Endothelial cell of umbilical vein (primary cell): ENCODE data around the gene ARHGAP15. TPM values are rescaled to one million over a fixed set of nuclear protein-coding genes. Genes with fewer than 3 reads are reported as not detected.

Source experiments
- BruUV-seq: library from RNA; stranded (reverse); fragments of 400-500 nt; replicated peaks from 2 replicates; lab custom pipeline; 2021; lab: Mats Ljungman, UMichigan
- CTCF ChIA-PET: fragments of 300-600, 350-600 bp; sonication (Branson Sonifier 250); formaldehyde crosslinking; loops from one replicate; lab custom pipeline; 2021; ENCODE audit warnings: antibody characterized with exemption, inconsistent platforms; lab: Charles Lee
- POLR2A ChIA-PET: fragments of 300-600, 350-600 bp; sonication (Branson Sonifier 250); formaldehyde crosslinking; loops from one replicate; lab custom pipeline; 2021; ENCODE audit warnings: antibody characterized with exemption, inconsistent platforms; lab: Charles Lee
- DNase-seq: peaks from one replicate; pipeline ENCODE4 v3.0.0-alpha.2; 2011; ENCODE audit warnings: low read depth, low spot score
- FAIRE-seq: peaks from 2 replicates; lab custom pipeline; 2011; peaks lifted over from hg19 to GRCh38; lab: Jason Lieb, UNC
- H2AFZ ChIP-seq: 2 replicates; pipeline ENCODE4 v1.6.0; 2012; ENCODE audit warnings: low read depth, low read length, control low read depth, inconsistent platforms
- H3K27ac ChIP-seq: 2 replicates; pipeline ENCODE4 v1.5.1; 2011; ENCODE audit warnings: low read depth, mild to moderate bottlenecking, control low read depth, low read length, moderate library complexity; ENCODE audit not compliant: insufficient read depth
- H3K27me3 ChIP-seq, 2 experiments: 2 replicates each; pipeline versions ENCODE4 v1.6.0 to v1.6.1; 2011; ENCODE audit warnings: low read length in 2 of 2, mixed read lengths in 1 of 2; ENCODE audit not compliant: control insufficient read depth in 2 of 2, insufficient read depth in 2 of 2
- H3K36me3 ChIP-seq, 2 experiments: 2 replicates in 1 of 2; 3 replicates in 1 of 2; pipeline ENCODE4 v1.5.1; 2011; ENCODE audit warnings: low read length in 2 of 2, mild to moderate bottlenecking in 1 of 2, moderate library complexity in 1 of 2; ENCODE audit not compliant: control insufficient read depth in 2 of 2, insufficient read depth in 2 of 2; ENCODE audit errors: extremely low read depth in 1 of 2
- H3K4me1 ChIP-seq: 3 replicates; pipeline ENCODE4 v1.5.1; 2011; ENCODE audit warnings: mild to moderate bottlenecking, low read length; ENCODE audit not compliant: control insufficient read depth, insufficient read depth; ENCODE audit errors: extremely low read depth
- H3K4me2 ChIP-seq: 2 replicates; pipeline ENCODE4 v1.6.1; 2011; ENCODE audit warnings: low read length, control low read depth, mixed read lengths; ENCODE audit not compliant: insufficient read depth
- H3K4me3 ChIP-seq, 3 experiments: fragments of 200-600 bp in 1 of 3; sonication (generic), shearing (Covaris generic) in 1 of 3; replicated peaks in 1 of 3; 2 replicates each; pipeline ENCODE4 v1.5.1; 2011 to 2016; ENCODE audit warnings: control low read depth in 3 of 3, low read length in 3 of 3, mild to moderate bottlenecking in 2 of 3, inconsistent platforms in 1 of 3, low read depth in 1 of 3, moderate library complexity in 1 of 3; ENCODE audit not compliant: insufficient read depth in 1 of 3
- H3K79me2 ChIP-seq: 2 replicates; pipeline ENCODE4 v1.6.0; 2012; ENCODE audit warnings: low read length, inconsistent platforms; ENCODE audit not compliant: control insufficient read depth, insufficient read depth
- H3K9ac ChIP-seq: replicated peaks from 2 replicates; pipeline ENCODE3; 2011; ENCODE audit warnings: low read length, control low read depth; ENCODE audit not compliant: insufficient read depth; ENCODE audit errors: extremely low read depth
- H3K9me1 ChIP-seq: replicated peaks from 3 replicates; pipeline ENCODE4 v1.6.0; 2011; ENCODE audit warnings: mild to moderate bottlenecking, low read length; ENCODE audit not compliant: control insufficient read depth, insufficient read depth; ENCODE audit errors: extremely low read depth
- H3K9me3 ChIP-seq: replicated peaks from 2 replicates; pipeline ENCODE4 v1.5.1; 2012; ENCODE audit warnings: low read length, inconsistent platforms; ENCODE audit not compliant: control insufficient read depth, insufficient read depth
- H4K20me1 ChIP-seq: replicated peaks from 2 replicates; pipeline ENCODE3; 2011; ENCODE audit warnings: mild to moderate bottlenecking, low read length; ENCODE audit not compliant: control insufficient read depth, insufficient read depth; ENCODE audit errors: extremely low read depth
- CTCF ChIP-seq, 2 donors: IDR thresholded peaks; 1 replicate in 1 of 2; 2 replicates in 1 of 2; pipeline ENCODE4 v1.5.1; 2011; ENCODE audit warnings: low read length in 2 of 2, mild to moderate bottlenecking in 2 of 2, moderate library complexity in 2 of 2, control low read depth in 1 of 2, inconsistent platforms in 1 of 2, low read depth in 1 of 2; ENCODE audit not compliant: insufficient read depth in 1 of 2; ENCODE audit errors: extremely low read depth in 1 of 2
- EZH2 ChIP-seq: IDR thresholded peaks from 2 replicates; pipeline ENCODE4 v1.6.1; 2012; ENCODE audit warnings: borderline replicate concordance, low read depth, mild to moderate bottlenecking, moderate library complexity, low read length, inconsistent platforms; ENCODE audit not compliant: severe bottlenecking
- FOS ChIP-seq: IDR thresholded peaks from 2 replicates; pipeline ENCODE4 v1.6.1; 2011; ENCODE audit warnings: mild to moderate bottlenecking, low read length, moderate library complexity, borderline replicate concordance; ENCODE audit not compliant: insufficient read depth
- JUN ChIP-seq: IDR thresholded peaks from 2 replicates; pipeline ENCODE4 v1.6.1; 2011; ENCODE audit warnings: borderline replicate concordance, low read depth; ENCODE audit not compliant: insufficient read length, insufficient read depth
- MAX ChIP-seq: IDR thresholded peaks from 2 replicates; pipeline ENCODE4 v1.6.1; 2011; ENCODE audit not compliant: insufficient read depth, insufficient read length
- MYC ChIP-seq: IDR thresholded peaks from one replicate; pipeline ENCODE4 v1.6.1; 2011; ENCODE audit warnings: mild to moderate bottlenecking, low read depth, low read length
- POLR2AphosphoS5 ChIP-seq: IDR thresholded peaks from 2 replicates; pipeline ENCODE4 v1.6.1; 2012; ENCODE audit warnings: low read depth, mild to moderate bottlenecking, control low read depth, low read length, moderate library complexity; ENCODE audit not compliant: insufficient read depth
- dilution Hi-C: fragments of 300-500 bp; cut with MboI; formaldehyde crosslinking; loops from one replicate; pipeline ENCODE4 v1.15.0; 2019; ENCODE audit warnings: low sequenced_read_pairs; ENCODE audit not compliant: extremely low pct_ligation_motif_present
- intact Hi-C: fragments of 100-400 bp; cut with micrococcal nuclease; formaldehyde crosslinking; loops from one replicate; pipeline ENCODE4 v1.10.0; 2022
- polyA plus RNA-seq, 4 experiments: library from polyadenylated mRNA; depleted of rRNA in 3 of 4; stranded (reverse) in 3 of 4; unstranded in 1 of 4; fragments of >200 nt; gene quantifications; 2 replicates each; pipeline versions ENCODE4 v1.2.1 to v1.2.3, GENCODE V29; 2011 to 2012; ENCODE audit warnings: missing spikeins in 1 of 4
- total RNA-seq: library from RNA; stranded (reverse); gene quantifications from 2 replicates; pipeline ENCODE4 v1.2.3, GENCODE V29; 2021

The ARHGAP15 gene
- total and polyA plus RNA-seq, 2 donors (not counting 3 experiments of a cell fraction or from before 2014, with no cell fraction given), result not detected

GRCh38 chr2:143575340-143575739 lies 446.1 kb downstream of the ARHGAP15 start:
- no peak for DNase-seq
- ChIA-PET CTCF (interaction anchor here (1.0 to 1.8 kb wide), 2 partner anchors 9 to 24 kb away, joined by 6 to 11 read pairs; no protein-coding TSS in a partner anchor), POLR2A (no interaction called here)
- H3K27ac ChIP-seq, result no peak overlapping the region
- no peak overlapping the region for H3K4me3 ChIP-seq
- BruUV-seq, result no TSS peak
- no peak overlapping the region for H3K9ac ChIP-seq
- H2AFZ ChIP-seq, result no peak overlapping the region
- H3K9me3 ChIP-seq, result no peaks in the 10 kb centered on the region
- H3K36me3 ChIP-seq, result no peaks in the 10 kb centered on the region
- no peaks in the 10 kb centered on the region for H3K79me2 ChIP-seq
- no peaks in the 10 kb centered on the region for H3K27me3 ChIP-seq
- no peak overlapping the region for H3K4me2 ChIP-seq
- no peak for FAIRE-seq
- TF ChIP-seq POLR2AphosphoS5, result no peak
- TF ChIP-seq JUN, result no peak
- no peak for TF ChIP-seq MAX
- TF ChIP-seq EZH2, result no peak
- peak; percentile 8 to 33 for TF ChIP-seq CTCF (IDR thresholded peaks at IDR 0.05; ENCODE audit: extremely low read depth in 1 of 2, insufficient read depth in 1 of 2, low read depth in 1 of 2, low read length in 2 of 2)
- TF ChIP-seq MYC, result no peak
- TF ChIP-seq FOS, result no peak
- no peaks in the 10 kb centered on the region for H3K4me1 ChIP-seq
- dilution Hi-C loops (no loop called here), intact Hi-C loops (no loop called here)
- no peaks in the 10 kb centered on the region for H3K9me1 ChIP-seq
- H4K20me1 ChIP-seq, result no peaks in the 10 kb centered on the region
